Activated CD4-positive, alpha-beta T cell treated with anti-CD3 and anti-CD28 coated beads, Interleukin-2, amount 10 ng/mL, durations not matched to agents 7 days and 5 days (primary cell): Measurements from ENCODE around the gene HNRNPU. TPM values are rescaled to one million over a fixed set of nuclear protein-coding genes. Genes with fewer than 3 reads are reported as not detected.

Source experiments
- CTCF ChIA-PET: fragments of 350-600 bp; sonication (Branson Sonifier 250); formaldehyde crosslinking; loops from one replicate; lab custom pipeline; 2021; ENCODE audit warnings: antibody characterized with exemption; lab: Charles Lee
- POLR2A ChIA-PET: fragments of 350-600 bp; sonication (Branson Sonifier 250); formaldehyde crosslinking; loops from one replicate; lab custom pipeline; 2021; ENCODE audit warnings: antibody characterized with exemption; lab: Charles Lee
- DNase-seq: peaks from one replicate; pipeline ENCODE4 v3.0.0-alpha.2; 2020
- H3K27ac Mint-ChIP-seq: one replicate; pipeline ENCODE4 v1.8.0; 2021; ENCODE audit warnings: mild to moderate bottlenecking, moderate library complexity, mixed read lengths
- H3K27me3 Mint-ChIP-seq: one replicate; pipeline ENCODE4 v1.8.0; 2021; ENCODE audit warnings: mixed read lengths
- H3K36me3 Mint-ChIP-seq: one replicate; pipeline ENCODE4 v1.8.0; 2021; ENCODE audit warnings: low read depth, mixed read lengths
- H3K4me1 Mint-ChIP-seq: one replicate; pipeline ENCODE4 v1.8.0; 2021; ENCODE audit warnings: mixed read lengths
- H3K4me3 Mint-ChIP-seq: one replicate; pipeline ENCODE4 v1.8.0; 2021; ENCODE audit warnings: mild to moderate bottlenecking, moderate library complexity, mixed read lengths
- H3K9me3 Mint-ChIP-seq: one replicate; pipeline ENCODE4 v1.8.0; 2021; ENCODE audit warnings: mixed read lengths
- total RNA-seq, 2 experiments: library from RNA; stranded (reverse); gene quantifications; one replicate each; pipeline ENCODE4 v1.2.3, GENCODE V29; 2021

Gene HNRNPU
- total RNA-seq, result 100 to 1,000 TPM; 425 to 469 TPM

DNA sequence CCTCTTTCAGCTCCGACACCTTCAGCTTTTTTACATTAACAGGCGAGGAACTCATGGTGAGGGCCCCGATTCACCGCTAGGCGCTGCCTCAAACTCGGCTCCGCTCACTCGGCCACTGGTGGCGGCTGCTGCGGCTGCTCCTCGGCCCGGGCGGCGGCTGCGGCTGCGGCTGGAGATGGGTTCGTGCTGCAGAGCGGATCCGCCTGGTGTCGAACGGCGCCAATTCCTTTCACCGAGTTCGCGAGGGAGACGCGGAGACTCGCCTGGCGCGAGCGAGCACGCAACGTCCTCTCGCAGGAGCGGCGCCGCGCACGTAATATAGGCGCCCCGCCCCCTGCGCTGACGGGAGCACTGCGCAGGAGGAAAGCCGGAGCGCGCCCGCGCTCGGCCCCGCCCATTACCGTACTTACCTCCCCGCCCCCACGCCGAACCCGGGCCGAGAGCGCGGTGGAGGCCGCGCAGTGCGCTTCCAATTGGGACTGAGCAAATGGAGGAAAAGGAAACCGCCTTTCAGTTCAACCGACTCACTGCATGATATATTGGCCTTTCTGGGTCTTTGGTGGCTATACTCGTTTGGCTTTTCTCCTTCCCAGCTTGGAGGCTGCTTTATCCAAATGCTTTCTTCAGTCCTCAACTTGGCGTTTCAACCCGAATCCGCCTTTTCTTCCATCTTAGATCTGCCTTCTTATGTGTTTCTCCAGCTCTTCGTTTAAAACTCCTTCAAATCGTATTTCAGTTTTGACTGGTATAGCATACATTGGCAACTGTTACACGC is at the start of gene HNRNPU:
Gene HNRNPU (minus strand): TSS at position 291 of the 775 bp plus-strand sequence. CDS start 236 bp downstream, at position 55.
- Mint-ChIP-seq H3K27ac (peak within 1 kb of the TSS; percentile 98), H3K27me3 (no peaks in the 10 kb centered on the region), H3K4me3 (peak within 1 kb of the TSS; percentile 84), H3K36me3 (peaks cover 35% of the 10 kb centered on the region), H3K9me3 (no peaks in the 10 kb centered on the region), H3K4me1 (peaks cover 41% of the 10 kb centered on the region)
- ChIA-PET CTCF (interaction anchor here (1.0 to 7.7 kb wide), 6 partner anchors 9 to 210 kb away, joined by 3 to 76 read pairs (median 4); partner anchors contain the start of gene COX20), POLR2A (interaction anchor here (0.9 to 2.9 kb wide), 3 partner anchors 27 to 105 kb away, joined by 3 to 9 read pairs (median 4); a partner anchor contains a TSS)
- DNase-seq, result peak; percentile 94

DNA sequence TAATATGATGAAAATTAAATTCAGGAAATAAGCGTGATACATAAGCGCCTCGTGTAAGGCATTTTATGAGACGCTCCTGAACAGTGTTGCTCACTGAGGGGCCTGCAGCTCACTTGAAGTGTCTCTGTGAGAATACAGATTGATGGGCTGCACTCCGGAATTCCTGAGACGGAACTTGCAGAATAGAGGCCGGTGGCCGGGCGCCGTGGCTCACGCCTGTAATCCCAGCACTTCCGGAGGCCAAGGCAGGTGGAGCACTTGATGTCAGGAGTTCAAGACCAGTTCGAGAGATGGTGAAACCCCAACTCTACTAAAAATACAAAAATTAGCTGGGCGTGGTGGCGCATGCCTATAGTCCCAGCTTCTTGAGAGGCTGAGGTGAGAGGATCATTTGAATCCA is 49.5 kb upstream of the HNRNPU start:
- Mint-ChIP-seq H3K36me3 (no peaks in the 10 kb centered on the region), H3K27ac (no peak overlapping the region), H3K4me1 (peaks cover 3% of the 10 kb centered on the region), H3K9me3 (no peaks in the 10 kb centered on the region), H3K4me3 (no peak overlapping the region), H3K27me3 (peaks cover 7% of the 10 kb centered on the region)
- ChIA-PET CTCF (no interaction called here), POLR2A (no interaction called here)
- no peak for DNase-seq

DNA sequence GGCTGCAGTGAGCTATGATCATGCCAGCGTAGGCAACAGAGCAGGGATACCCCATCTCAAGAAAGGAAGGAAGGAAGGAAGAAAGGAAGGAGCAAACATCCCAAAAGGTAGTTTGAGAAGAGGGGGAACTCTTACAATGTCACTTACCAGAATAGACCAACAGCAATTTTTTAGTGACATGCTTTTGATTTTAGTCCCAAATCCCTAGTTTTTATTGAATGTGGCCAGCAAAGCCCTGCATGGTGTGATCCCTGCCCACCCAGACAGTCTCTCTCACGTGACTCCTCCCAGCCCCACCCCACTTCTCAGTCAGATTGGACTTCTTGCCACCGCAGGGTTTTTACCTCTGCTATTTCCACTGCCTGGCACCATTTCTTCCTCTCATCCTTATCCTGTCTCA is 39.8 kb upstream of the HNRNPU start:
- Mint-ChIP-seq H3K36me3 (no peaks in the 10 kb centered on the region), H3K4me3 (no peak overlapping the region), H3K27ac (no peak overlapping the region), H3K4me1 (no peaks in the 10 kb centered on the region), H3K9me3 (no peaks in the 10 kb centered on the region), H3K27me3 (no peaks in the 10 kb centered on the region)
- ChIA-PET POLR2A (no interaction called here), CTCF (interaction anchor here (0.6 kb wide), 1 partner anchor 105 kb away, joined by 4 read pairs; no protein-coding TSS in a partner anchor)
- no peak for DNase-seq

DNA sequence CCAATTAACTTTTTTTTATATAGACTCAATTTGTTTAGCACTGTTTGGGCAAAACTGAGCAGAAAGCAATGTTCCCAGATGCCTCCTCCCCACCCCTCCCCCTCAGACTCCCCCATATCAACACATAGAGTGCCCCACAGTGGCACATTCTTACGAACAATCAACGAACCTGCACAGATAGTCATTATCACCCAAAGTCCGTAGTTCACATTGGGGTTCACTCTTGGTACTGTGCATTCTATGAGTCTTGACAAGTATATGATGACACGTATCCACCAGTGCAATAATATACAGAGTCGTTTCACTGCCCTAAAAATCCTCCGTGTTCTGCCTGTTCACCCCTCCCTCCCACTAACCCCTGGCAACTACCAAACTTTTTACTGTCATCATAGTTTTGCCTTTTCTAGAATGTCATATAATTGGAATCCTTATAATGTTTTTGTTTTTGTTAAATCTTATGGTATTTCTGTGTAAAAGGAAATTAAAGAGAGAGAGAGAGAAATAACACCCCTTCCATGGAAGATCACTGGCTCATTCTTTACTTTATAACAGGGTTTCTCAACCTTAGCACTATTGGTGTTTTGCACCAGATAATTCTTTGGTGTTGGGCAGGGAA is 37.2 kb upstream of the HNRNPU start:
- no peak for DNase-seq
- H3K4me3 Mint-ChIP-seq, result no peak overlapping the region
- no peaks in the 10 kb centered on the region for H3K9me3 Mint-ChIP-seq
- no peaks in the 10 kb centered on the region for H3K36me3 Mint-ChIP-seq
- H3K27ac Mint-ChIP-seq, result no peak overlapping the region
- no peaks in the 10 kb centered on the region for H3K27me3 Mint-ChIP-seq
- H3K4me1 Mint-ChIP-seq, result no peaks in the 10 kb centered on the region
- ChIA-PET CTCF (interaction anchor here (0.8 kb wide), 1 partner anchor 71 kb away, joined by 3 read pairs; no protein-coding TSS in a partner anchor), POLR2A (no interaction called here)

DNA sequence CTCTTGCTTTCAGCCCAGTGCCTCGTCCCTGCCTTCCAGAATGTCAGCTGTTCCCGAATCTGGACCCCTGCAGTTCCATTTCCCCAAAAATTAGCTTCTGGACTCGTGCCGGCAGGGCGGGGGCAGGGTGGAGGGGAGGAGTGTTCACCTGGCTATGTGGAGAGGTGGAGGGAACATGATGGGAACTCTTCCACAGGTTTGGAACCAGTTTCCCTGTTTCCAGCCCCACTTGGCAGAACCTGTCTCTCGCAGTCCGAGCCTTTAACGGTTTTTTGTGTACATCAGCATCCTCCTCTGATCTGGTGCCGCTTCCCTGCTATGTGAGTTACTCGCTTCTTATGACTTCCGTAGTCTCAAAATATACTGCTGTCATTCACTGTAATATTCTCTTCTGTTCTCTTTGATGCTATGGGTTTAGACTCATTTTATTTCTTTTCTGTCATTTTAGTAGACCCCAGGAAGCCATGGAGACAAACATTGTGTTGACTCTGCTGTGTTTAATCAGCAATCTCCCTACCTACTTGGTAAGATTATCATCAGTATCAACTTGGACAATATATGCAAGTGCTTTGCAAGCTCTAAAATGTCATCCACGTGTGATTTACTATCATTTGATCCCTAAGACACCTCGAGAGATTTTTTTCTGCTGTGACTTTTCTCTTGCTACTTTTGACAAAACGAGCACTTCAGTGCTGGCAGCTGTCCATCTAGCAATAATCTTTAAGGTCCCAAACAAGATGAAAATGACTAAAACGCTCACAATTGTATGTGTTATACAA is 33.3 kb upstream of the HNRNPU start:
- H3K9me3 Mint-ChIP-seq, result no peaks in the 10 kb centered on the region
- DNase-seq, result no peak
- no peaks in the 10 kb centered on the region for H3K27me3 Mint-ChIP-seq
- H3K4me3 Mint-ChIP-seq, result no peak overlapping the region
- no peak overlapping the region for H3K27ac Mint-ChIP-seq
- ChIA-PET POLR2A (no interaction called here), CTCF (interaction anchor here (0.6 kb wide), 1 partner anchor 245 kb away, joined by 3 read pairs; no protein-coding TSS in a partner anchor)
- no peaks in the 10 kb centered on the region for H3K4me1 Mint-ChIP-seq
- no peaks in the 10 kb centered on the region for H3K36me3 Mint-ChIP-seq

DNA sequence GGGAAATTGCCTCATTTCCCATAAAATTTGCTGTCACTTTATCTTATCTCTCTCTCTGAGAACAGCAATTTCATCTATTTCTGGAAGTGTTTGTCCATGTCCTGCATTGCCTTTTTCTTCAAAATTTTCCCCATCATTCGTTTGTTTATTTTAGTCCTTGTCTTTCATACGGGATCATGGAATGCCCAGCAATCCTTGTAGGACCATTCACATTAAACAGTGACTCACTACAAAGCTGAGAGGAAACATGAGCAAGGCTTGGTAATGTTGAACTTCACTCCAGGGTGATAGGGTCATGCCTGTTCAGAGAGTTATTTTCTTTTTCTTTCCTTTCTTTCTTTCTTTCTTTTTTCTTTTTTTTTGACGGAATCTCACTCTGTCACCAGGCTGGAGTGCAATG is 32.2 kb upstream of the HNRNPU start:
- no peak for DNase-seq
- H3K9me3 Mint-ChIP-seq, result no peaks in the 10 kb centered on the region
- POLR2A ChIA-PET, result no interaction called here
- H3K36me3 Mint-ChIP-seq, result no peaks in the 10 kb centered on the region
- no peaks in the 10 kb centered on the region for H3K27me3 Mint-ChIP-seq
- H3K4me3 Mint-ChIP-seq, result no peak overlapping the region
- no peak overlapping the region for H3K27ac Mint-ChIP-seq
- H3K4me1 Mint-ChIP-seq, result no peaks in the 10 kb centered on the region
- CTCF ChIA-PET, result no interaction called here

DNA sequence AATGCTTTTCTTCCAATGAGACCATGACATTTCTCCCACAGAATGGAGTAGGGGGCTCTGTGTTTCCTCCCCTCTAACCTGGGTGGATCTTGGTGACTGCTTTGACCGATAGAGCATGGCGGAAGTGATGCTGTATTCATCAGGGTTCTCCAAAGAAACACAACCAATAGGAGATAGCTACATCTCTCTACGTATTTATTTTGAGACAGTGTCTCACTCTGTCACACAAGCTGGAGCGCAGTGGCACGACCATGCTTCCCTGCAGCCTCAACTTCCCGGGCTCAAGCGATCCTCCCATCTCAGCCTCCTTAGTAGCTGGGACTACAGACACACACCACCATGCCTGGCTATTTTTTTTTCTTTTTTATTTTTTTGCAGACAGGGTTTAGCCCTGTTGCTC is 29.5 kb upstream of the HNRNPU start:
- H3K36me3 Mint-ChIP-seq, result no peaks in the 10 kb centered on the region
- H3K27ac Mint-ChIP-seq, result no peak overlapping the region
- H3K4me3 Mint-ChIP-seq, result no peak overlapping the region
- no peaks in the 10 kb centered on the region for H3K9me3 Mint-ChIP-seq
- no peaks in the 10 kb centered on the region for H3K4me1 Mint-ChIP-seq
- POLR2A ChIA-PET, result no interaction called here
- CTCF ChIA-PET, result interaction anchor here (0.5 to 0.6 kb wide), 2 partner anchors 24 to 1062 kb away, joined by 3 read pairs; no protein-coding TSS in a partner anchor
- no peaks in the 10 kb centered on the region for H3K27me3 Mint-ChIP-seq
- no peak for DNase-seq

DNA sequence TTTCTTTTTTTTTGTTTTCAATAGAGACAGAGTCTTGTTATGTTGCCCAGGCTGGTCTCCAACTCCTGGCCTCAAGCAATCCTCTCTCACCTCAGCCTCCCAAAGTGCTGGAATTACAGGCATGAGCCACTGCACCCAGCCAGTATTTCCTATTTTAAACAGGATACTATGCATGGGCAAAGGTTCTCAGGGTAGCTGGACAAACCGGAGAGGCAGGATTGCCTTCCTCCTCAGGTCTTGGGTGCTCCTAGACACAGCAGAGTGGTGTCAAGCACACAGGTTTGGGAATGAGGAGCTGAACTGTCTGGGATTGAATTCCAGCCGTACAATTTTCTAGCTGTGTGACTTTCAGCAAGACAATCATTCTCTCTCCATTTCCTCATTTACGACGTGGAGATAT is 22.9 kb upstream of the HNRNPU start:
- DNase-seq, result no peak
- POLR2A ChIA-PET, result no interaction called here
- Mint-ChIP-seq H3K9me3 (no peaks in the 10 kb centered on the region), H3K36me3 (no peaks in the 10 kb centered on the region), H3K27me3 (no peaks in the 10 kb centered on the region), H3K4me3 (no peak overlapping the region), H3K4me1 (no peaks in the 10 kb centered on the region), H3K27ac (no peak overlapping the region)
- CTCF ChIA-PET, result interaction anchor here (0.6 kb wide), 1 partner anchor 324 kb away, joined by 5 read pairs; no protein-coding TSS in a partner anchor

DNA sequence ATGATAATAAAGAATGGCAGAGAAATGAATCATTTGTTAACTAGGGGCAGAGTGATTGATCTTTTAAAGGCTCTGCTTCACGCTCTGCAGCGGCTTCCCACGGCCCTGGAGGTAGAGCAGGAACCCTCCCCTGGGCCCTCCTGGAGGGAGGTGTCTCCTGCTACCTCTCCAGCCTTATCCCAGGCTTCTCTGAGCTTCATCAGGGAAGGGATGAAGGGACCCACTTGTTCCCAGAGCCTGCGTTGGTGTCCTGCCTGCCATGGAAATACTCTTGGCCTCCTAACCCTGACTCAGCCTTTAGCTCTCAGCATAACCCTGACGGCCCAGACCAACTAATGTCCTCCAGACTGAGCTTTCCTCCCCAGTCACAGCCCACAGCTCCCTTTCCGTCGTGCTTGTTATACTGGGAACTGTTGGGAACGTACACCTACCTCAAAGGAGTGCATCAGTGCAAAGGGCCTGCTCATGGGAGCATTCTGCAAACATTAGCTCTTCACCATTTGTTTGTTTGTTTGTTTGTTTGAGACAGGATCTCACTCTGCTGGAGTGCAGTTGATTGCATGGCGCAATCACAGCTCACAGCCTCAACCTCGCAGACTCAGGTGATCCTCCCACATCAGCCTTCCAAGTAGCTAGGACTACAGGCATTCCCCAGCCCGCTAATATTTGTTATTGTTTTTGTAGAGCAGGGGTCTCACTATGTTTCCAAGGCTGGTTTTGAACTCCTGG is 17.4 kb upstream of the HNRNPU start:
- CTCF ChIA-PET, result interaction anchor here (0.7 kb wide), 1 partner anchor 76 kb away, joined by 3 read pairs; no protein-coding TSS in a partner anchor
- Mint-ChIP-seq H3K27ac (no peak overlapping the region), H3K4me1 (no peaks in the 10 kb centered on the region), H3K27me3 (no peaks in the 10 kb centered on the region), H3K36me3 (no peaks in the 10 kb centered on the region), H3K9me3 (no peaks in the 10 kb centered on the region), H3K4me3 (no peak overlapping the region)
- no peak for DNase-seq
- POLR2A ChIA-PET, result no interaction called here

DNA sequence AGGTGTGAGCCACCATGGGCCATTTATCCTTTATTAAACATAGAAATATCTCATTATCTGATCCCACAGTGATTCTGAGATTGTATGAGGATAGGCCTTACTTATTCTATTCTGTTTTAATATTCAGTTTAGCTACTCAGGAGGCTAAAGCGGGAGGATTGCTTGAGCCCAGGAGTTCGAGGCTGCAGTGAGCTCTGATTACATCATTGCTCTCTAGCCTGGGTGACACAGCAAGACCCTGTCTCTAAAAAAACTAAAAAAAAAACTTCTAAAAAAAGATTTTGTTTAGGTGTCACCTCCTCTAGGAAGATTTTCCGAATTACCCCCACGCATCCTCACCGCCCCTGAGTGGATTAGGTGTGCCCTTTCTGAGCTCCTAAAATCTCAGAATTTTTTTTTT is 14.3 kb upstream of the HNRNPU start:
- Mint-ChIP-seq H3K27me3 (no peaks in the 10 kb centered on the region), H3K4me3 (no peak overlapping the region), H3K4me1 (no peaks in the 10 kb centered on the region), H3K9me3 (no peaks in the 10 kb centered on the region), H3K27ac (no peak overlapping the region), H3K36me3 (no peaks in the 10 kb centered on the region)
- no peak for DNase-seq
- ChIA-PET CTCF (interaction anchor here (0.7 kb wide), 1 partner anchor 242 kb away, joined by 3 read pairs; no protein-coding TSS in a partner anchor), POLR2A (no interaction called here)

DNA sequence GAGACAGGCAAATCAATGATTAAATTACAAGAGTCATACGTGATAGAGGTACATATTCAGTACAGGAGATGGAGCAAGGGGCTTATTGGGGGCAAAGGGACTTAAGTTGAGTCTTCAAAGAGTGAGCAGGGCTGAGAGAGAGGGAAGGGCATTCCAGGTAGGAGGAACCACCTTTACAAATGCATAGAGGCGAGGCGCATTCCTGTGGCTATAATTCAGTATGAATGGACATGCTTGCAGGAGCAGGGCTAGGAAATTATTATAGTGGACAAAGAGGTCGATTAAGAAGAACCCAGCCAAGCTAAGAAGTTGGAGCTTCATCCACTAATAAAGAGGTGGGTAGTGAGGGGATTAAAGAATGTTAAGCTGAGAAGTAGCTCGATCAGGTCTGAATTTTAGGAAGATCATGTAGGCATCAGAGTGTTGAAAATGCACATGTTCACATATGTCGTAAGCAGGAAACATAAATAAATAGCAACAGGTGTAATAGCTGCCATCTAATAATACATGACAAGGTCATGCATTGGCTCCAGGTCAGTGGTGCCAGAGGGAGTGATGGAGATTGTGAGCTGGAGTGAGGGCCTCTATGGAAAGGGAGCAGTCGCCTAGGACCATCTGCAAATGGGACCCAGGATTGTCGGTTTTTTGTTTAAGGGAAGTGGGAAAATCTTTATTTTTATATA is 12.0 kb upstream of the HNRNPU start:
- no peak overlapping the region for H3K27ac Mint-ChIP-seq
- no peak for DNase-seq
- H3K36me3 Mint-ChIP-seq, result no peaks in the 10 kb centered on the region
- CTCF ChIA-PET, result no interaction called here
- POLR2A ChIA-PET, result no interaction called here
- no peaks in the 10 kb centered on the region for H3K9me3 Mint-ChIP-seq
- H3K4me1 Mint-ChIP-seq, result no peaks in the 10 kb centered on the region
- H3K27me3 Mint-ChIP-seq, result no peaks in the 10 kb centered on the region
- no peak overlapping the region for H3K4me3 Mint-ChIP-seq
